Stimulated activated CD4-positive, alpha-beta T cell treated with anti-CD3 and anti-CD28 coated beads, Interleukin-1b, Interleukin-23, amount 100 ng/mL, for 48 hours (primary cell): ENCODE measurements around the gene LRRN1.

Experiments used
- DNase-seq: peaks from one replicate; pipeline ENCODE4 v3.0.0-alpha.2; 2020

LRRN1 gene

DNA sequence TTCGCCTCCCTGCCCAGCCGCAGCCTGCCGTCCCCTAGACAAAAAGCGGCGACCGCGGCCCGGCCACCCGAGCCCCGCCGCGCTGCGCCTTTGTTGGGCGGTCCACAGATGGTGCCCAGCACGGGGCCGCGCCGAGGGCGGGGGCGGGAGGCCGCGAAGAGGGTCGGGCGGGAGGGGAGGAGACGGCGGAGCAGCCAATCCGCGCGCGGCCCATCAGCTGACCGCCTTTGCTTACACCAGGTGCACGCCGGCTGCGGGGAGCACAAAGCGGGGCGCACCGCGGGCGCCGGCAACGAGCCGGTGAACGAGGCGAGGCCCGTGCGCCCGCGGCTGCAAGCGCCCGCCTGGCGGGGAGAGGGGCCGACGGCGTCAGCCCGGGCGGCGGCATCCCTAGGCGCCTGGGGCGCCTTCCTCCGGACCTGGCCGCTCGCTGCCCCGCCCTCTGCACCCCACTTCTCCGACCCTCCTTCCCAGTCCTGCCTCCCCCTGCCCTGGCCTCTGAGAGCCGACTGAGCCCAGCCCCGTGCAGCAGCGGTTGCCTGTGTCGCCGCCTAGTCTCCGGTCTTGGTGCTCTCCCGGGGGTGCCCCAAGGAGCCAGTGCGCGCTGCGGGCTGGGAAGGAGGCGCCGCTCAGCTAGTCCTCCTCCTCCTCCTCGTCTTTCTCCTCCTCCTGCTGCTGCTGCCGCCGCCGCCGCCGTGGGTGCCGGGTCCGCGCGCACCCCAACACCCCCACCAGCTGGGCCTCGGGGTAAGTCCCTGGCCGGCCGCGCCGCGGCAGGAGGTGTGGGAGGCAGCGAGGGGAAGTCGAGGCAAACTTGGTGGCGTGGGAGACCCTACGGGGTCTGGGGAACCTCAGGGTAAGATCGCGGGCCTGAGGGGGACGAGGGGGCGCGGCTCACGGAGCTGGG is at the start of gene LRRN1:
Gene LRRN1 (plus strand): TSS at position 259 of the 907 bp plus-strand sequence. CDS start 45,211 bp downstream, outside the sequence.
- DNase-seq: peak; percentile 53

- no peak for DNase-seq
These were observed 45.8 kb upstream of the LRRN1 start for GRCh38 chr3:3753416-3753815.

DNA sequence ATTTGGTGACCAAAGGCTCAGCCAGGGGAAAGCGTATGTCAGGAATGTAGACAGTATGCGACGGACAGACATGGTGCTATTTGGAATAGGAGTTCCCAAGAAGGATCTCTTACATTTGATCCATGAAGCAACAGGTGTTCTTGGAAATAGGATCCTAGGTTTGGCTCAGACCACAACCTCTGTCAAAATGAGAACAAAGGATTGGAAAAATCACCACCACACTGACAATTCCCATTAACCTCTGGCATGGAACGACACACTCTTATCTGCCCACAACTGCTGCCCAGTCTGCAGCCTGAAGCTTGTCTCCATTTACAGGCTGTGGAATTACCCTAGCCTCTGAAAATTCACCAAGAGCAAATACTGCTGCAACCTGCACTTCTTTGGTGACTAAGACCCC is 33.6 kb upstream of the LRRN1 start:
- DNase-seq: no peak

DNA sequence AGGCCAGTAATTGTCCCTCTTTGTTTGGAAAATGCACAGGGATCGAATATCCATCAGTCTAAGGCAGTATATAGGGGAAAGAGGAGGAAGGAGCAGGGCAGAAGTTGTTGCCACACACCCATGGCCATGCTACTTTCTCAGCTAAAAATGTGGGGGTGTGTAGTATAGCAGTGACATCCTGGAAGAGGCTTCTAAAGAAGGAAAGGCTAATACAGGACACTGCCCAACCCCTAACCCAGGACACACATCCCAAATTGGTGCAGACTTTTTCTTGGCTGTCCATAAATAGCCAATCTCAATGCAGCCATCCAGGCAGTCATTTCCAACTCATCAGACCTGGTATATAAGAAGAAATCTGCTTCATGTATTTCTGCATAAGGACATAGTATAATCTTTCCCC is 33.1 kb upstream of the LRRN1 start:
- no peak for DNase-seq

- no peak for DNase-seq
These were observed 28.1 kb upstream of the LRRN1 start for GRCh38 chr3:3771094-3771493.

DNA sequence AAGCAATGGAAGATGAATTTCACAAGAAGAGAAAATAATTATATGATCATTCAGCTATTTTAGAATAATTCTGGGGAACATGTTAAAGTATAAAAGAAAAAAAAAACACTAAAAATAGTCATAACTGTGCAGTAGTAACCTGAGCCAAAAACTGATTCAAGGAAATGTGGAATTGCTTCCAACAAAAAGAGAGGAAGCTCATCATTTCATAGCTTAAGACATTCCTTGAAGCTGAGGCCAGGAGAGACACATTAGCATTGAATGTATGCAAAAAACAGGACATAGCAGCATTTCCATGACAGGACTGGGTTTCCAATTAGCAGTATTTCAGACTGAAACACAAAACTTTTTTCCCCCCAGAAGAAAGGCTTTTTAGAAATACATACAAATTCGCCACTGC is 27.7 kb upstream of the LRRN1 start:
- no peak for DNase-seq

DNA sequence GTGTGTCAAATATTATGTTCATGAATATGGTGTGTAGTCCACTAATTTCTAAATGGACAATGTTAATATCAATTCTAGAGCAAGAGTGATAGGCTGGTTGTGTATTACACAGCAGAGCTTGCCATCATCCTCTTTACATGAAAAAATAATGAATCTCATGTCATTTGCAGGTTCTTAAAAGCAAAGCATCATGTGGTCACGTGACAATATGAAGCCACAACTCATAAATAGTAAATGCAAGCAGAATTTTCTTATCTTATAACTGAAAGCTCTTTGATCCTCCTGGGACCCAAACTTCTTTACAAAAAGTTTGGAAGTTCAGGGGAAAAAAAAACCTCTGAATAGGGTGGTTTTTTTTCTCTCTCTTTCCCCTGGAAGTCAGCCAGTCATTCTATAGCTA is 26.9 kb upstream of the LRRN1 start:
- DNase-seq: no peak

- no peak for DNase-seq
These were observed 26.3 kb upstream of the LRRN1 start for GRCh38 chr3:3772920-3773319.

- DNase-seq: no peak
These were observed 22.6 kb upstream of the LRRN1 start for GRCh38 chr3:3776607-3777006.

DNA sequence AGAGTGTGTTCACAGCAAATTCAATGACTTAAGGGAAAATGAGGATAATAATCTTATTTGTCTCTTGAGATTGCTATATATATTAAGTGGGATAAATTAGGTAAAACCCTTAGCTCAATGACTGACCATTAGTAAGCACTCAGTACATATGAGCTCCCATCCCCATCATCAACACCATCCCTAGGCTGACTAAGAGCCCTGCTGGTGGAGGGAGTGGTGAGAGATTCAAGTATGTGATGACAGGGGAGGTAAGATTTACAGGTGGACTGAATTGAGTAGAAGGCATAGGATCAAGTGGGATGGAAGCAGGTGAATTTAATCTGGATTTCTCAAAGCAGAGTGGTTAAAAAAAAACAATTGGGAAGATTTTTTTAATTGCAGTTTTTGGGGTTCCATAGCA is 21.0 kb upstream of the LRRN1 start:
- DNase-seq: no peak

DNA sequence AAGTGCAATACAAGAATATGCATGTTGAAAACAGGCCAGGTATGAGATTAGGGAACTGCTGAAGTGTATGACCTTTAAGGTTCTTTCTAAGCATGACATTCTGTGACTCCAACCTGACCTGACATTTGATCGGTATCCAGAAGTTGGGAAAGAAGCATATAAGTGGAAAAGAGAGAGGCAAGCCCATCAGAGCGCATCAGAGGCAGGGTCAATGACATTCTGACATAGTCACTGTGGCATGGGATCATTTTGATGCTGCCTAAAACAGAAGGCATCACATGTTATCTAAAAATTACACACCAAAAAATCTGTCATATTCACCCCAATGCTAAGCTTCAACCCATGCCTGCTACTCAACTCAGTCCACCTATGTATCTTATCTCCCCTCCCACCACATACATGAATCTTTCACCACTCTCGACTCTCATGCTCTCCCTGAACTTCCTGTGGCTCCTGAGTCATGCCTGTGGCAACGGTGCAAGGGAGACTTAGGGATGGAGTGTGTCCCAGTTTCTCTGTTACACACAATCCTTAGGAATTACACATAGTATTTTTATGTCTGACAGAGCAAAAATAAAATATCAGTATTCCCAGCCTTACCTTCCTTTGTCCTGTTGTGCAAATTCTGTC is 20.5 kb upstream of the LRRN1 start:
- DNase-seq: no peak

DNA sequence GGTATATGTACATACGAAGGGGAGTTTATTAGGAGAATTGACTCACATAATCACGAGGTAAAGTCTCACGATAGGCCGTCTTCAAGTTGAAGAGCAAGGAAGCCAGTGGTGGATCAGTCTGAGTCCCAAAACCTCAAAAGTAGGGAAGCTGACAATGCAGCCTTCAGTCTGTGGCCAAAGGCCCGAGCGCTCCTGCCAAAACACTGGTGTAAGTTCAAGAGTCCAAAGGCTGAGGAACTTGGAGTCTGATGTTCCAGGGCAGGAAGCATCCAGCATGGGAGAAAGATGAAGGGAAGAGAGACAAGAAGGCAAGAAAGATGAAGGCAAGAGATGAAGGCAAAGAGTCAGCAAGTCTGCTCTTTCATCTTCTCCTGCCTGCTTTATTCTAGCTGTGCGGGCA is 16.8 kb upstream of the LRRN1 start:
- DNase-seq: no peak

GRCh38 chr3:3783210-3783609 is 16.0 kb upstream of the LRRN1 start:
- no peak for DNase-seq

DNA sequence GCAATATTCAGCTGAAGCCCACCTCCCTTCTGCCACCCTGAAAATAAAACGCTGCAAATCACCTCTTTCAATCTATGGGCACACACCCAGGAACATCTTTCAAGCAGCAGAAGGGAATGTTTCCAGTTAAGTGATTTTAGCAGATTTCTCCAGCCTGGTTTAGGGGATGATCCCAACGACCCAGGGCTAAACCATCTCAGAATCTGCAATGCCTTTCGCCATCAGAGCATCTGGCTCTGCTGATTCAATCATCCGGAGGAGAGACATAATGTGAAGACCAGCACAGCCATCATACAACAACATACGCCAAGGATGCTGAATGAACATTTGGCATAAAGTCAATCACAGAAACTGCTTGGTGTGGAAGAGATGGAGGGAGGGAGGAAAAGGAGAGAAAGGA is 15.5 kb upstream of the LRRN1 start:
- DNase-seq: no peak

GRCh38 chr3:3792391-3792790 is 6.8 kb upstream of the LRRN1 start:
- no peak for DNase-seq

DNA sequence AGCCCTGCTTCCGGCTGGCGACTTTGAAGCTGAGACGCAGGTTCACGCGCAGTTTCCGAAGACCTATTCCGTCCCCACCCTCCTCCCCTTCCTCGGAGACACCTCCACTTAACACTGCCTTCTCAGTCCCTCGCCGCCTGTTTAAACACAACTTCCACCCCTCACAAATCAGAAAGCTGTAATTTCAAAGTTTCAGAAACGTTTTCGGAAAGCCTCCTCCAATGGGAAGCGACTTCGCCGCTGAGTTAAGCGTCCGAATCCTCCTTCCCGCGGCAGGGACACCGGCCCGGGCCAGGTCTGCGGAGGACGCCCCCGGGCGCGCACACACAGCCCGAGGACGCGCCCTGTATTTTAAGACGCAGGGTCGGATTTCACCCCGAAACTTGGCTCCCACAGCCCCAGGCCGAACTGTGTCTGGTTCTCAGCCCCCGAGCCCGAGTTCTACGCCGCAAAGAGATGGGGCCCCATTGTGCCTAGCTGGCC is 559 bp upstream of the LRRN1 start:
- DNase-seq: peak; percentile 19

- DNase-seq: no peak
These were observed 837 bp downstream of the LRRN1 start for GRCh38 chr3:3800080-3800455.

- DNase-seq: no peak
These were observed 1.7 kb downstream of the LRRN1 start for GRCh38 chr3:3800685-3801493.

- DNase-seq: no peak
These were observed 2.2 kb downstream of the LRRN1 start for GRCh38 chr3:3801494-3801841.

DNA sequence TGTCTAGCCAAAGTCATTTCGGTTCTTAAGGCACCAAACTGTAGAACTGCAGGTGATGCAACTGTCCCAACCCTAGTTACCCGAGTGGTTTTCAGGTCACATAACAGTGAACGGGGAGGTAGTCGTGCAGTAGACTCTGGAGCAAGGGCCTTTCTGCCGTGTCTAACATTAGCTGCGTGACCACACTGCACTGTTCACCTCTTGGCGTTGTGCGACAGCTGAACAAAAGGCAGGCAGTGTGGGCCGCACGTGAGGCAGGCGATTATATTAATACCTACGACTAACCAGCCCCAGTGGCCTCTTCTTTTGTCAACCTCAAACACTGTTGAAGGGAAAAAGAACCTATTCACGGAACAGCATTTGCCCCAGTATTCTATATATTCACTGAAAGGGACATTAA is 2.8 kb downstream of the LRRN1 start:
- no peak for DNase-seq

GRCh38 chr3:3804560-3804959 is 5.3 kb downstream of the LRRN1 start:
- no peak for DNase-seq

DNA sequence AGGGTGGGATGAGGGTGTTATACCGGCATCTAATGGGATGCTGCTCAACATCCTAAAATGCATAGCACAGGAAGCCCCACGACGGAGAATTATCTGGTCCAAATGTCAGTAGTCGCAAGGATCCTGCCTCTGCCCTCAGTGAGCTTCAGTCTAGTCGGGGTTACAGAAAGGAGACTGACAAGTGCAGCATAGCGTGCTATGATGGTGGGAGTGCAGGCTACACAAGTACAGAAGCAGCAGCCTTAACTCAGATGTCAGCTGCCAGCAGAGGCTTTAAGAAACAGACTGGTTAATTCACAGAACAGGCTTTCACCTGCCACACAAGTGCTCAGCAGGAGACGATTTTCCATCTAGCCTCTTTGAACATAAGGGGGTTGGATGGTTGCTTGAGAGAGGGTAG is 6.9 kb downstream of the LRRN1 start:
- no peak for DNase-seq

- no peak for DNase-seq
These were observed 7.6 kb downstream of the LRRN1 start for GRCh38 chr3:3806856-3807255.

DNA sequence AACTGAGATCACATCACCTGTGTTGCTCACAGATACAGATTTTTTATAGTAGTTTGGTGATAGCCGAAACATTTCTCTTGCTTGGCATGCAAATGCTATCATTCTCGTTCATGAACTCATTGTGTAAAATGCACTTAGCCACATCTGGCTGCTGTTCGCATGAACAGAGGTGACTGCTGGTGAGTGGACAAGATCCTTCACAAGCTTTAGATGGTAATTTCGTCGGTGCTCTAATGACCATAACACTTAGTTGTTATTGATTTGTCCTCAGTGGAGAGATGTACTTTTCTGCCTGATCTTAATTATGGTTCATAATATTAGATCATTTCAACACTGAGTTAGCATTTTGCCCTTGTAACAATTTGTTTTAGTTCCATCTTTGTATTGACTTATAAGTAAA is 13.8 kb downstream of the LRRN1 start:
- DNase-seq: no peak
